Measurements from ENCODE around the gene MYO5A.
"Not testable (repeated sequence)": the region's sequence is repeated elsewhere in the genome, so short reads cannot be mapped to it uniquely, and the experiment has no call there.

Gene MYO5A

GRCh38 chr15:52294881-52295420 lies 233.7 kb downstream of the MYO5A start:
- no peak for DNase-seq (ENCODE audit: low read depth in 1 of 2, low spot score in 1 of 2)

GRCh38 chr15:52292780-52293392 lies 235.8 kb downstream of the MYO5A start:
- no peak for DNase-seq (ENCODE audit: low read depth in 1 of 2, low spot score in 1 of 2)

DNA sequence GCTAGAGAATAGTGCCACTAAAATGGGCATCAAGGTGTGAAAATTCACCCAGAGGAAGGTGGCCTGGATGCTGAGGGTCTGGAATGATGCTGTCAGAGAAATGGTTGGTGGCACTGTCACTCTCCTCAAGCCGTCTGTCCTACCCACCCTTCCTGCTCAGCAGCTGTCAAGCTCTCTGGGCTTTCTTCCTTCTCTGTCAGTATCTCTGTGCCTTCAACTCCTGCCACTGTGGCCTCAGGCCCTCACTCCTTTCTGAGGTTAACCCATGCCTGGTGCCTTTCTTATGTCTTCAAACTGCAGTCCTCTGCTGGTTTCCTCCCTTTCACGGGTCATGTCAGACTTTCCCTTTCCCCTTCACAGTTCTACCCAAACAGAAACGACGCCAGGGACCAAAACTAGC lies 237.5 kb downstream of the MYO5A start:
- no peak for DNase-seq (ENCODE audit: low read depth in 1 of 2, low spot score in 1 of 2)

- DNase-seq (ENCODE audit: low read depth in 1 of 2, low spot score in 1 of 2) = no peak
Measured at GRCh38 chr15:52290800-52291199, 237.9 kb downstream of the MYO5A start.

DNA sequence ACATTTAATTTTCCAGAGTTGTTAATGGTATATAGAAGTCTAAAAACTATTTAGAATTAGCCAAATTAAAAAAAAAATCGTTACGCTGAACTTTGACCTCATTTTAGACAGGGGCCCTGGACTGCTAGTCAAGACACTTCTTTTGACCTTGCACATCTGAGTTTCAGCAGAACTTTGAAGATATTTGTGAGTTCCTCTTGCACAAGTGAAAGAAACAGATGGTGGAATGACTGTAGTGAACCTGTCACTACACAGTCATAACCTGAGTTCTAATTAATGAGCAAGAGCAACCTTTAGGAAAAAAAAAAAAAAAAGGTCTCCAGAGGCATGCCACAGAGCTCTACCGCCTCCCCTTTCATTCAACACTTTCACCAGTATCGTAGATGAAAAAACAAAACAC lies 238.4 kb downstream of the MYO5A start:
- DNase-seq (ENCODE audit: low read depth in 1 of 2, low spot score in 1 of 2) = no peak

DNA sequence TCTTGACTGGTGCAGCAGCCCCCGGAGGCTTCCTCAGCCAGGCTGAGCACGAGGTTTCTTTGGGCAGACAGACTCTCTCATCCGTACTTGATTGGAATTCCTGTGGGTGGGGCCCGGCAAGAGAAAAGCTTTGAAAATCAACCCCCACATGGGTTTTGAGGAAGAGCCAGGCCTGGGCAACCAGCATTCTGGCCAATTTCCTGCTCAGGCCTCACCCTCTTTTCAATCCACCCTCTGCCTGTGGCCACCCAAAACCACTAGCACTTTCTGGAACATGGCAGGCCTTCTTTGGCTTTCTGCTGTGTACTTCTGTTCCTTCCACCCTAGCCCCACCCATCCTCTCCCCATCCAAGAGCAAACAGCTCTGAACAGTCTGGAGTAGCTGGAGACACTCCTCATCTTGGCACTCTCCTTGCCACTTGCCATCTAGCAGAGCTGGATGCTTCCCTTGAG lies 239.0 kb downstream of the MYO5A start:
- no peak for DNase-seq (ENCODE audit: low read depth in 1 of 2, low spot score in 1 of 2)

DNA sequence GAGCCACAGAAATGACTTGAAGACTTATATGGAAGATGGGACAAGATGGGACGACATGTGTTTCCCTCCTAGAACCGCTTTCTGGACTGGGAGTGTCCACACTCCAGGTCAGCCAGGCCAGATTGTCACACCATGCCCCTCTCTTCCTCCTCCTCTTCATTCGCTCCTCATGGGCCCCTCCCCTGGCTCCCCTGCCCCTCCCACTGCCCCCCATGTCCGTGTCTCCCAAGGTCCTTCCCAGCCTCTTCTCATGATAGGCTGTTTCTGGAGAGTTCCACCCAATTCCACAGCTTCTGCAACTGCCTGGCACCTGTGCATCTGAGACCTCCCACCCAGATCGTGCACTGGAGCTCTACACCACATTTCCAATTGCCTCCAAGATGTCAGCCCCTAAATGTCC lies 239.7 kb downstream of the MYO5A start:
- DNase-seq (ENCODE audit: low read depth in 1 of 2, low spot score in 1 of 2) = no peak

GRCh38 chr15:52288051-52288942 lies 240.4 kb downstream of the MYO5A start:
- DNase-seq (ENCODE audit: low read depth in 1 of 2, low spot score in 1 of 2) = no peak

- DNase-seq (ENCODE audit: low read depth in 1 of 2, low spot score in 1 of 2) = no peak
Measured at GRCh38 chr15:52287114-52287513, 241.6 kb downstream of the MYO5A start.

DNA sequence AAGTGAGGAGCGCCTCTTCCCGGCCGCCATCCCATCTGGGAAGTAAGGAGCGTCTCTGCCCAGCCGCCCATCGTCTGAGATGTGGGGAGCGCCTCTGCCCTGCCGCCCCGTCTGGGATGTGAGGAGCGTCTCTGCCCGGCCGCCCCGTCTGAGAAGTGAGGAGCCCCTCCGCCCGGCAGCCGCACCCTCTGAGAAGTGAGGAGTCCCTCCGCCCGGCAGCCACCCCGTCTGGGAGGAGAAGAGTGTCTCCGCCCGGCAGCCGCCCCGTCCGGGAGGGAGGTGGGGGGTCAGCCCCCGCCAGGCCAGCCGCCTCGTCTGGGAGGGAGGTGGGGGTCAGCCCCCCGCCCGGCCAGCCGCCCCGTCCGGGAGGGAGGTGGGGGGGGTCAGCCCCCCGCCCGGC lies 242.7 kb downstream of the MYO5A start:
- not testable (repeated sequence) for DNase-seq (ENCODE audit: low read depth in 1 of 2, low spot score in 1 of 2)

- DNase-seq (ENCODE audit: low read depth in 1 of 2, low spot score in 1 of 2) = no peak
Measured at GRCh38 chr15:52284164-52284563, 244.5 kb downstream of the MYO5A start.

GRCh38 chr15:52283281-52283680 lies 245.4 kb downstream of the MYO5A start:
- no peak for DNase-seq (ENCODE audit: low read depth in 1 of 2, low spot score in 1 of 2)

DNA sequence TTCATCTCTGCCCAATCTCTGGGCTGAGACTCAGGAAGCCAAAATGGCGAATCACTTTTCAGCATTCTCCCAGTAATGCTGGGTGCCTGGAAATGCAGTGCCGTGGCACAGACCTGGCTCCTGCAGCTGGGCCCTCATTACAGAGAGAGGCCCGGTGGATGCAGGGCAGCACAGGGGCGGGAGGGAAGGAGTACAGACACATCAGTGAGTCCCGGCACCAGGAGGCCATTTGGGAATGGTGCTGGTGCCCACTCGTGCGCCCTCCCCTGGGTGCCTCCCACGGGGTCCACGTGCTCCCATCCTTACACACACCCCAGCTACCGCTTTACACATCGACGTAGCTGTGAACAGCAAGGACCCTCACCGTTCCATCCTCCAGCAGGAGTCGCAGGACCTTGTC lies 246.3 kb downstream of the MYO5A start:
- DNase-seq (ENCODE audit: low read depth in 1 of 2, low spot score in 1 of 2) = no peak

- DNase-seq (ENCODE audit: low read depth in 1 of 2, low spot score in 1 of 2) = no peak
Measured at GRCh38 chr15:52281085-52282035, 247.3 kb downstream of the MYO5A start.

- DNase-seq (ENCODE audit: low read depth in 1 of 2, low spot score in 1 of 2) = no peak
Measured at GRCh38 chr15:52280326-52281084, 248.2 kb downstream of the MYO5A start.

DNA sequence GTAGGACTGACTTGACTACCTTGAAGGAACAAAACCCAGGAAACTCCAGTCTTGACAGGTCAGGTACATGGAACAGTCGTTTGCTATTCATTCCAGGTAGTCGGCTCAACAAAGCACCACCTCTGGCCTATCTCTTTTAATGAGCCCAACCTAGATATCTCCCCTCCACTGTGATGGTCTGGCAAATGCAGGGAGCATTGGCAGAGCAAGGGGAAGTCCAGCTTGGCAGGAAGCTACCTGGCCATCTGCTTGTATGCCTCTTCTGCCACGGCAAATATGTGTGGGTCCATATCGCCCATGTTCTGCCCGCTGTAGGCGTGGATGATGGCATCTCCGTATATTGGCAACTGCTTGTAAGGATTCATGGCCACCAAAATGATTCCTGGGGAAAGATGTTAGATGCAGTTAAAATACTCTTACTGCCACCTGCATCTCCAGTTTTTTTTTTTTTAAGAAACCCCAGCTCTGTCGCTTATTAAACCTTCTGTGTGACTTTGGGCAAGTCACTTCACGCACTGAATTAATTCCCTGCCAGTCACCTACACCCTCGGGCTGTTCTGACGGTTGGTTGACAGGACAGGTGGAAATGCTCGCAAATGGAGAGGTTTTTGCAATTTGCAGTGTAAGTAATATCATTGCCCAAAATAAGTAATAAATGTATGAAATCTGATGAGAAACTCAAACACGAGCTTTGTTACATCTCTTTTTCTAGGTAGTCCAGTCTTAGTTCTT lies 249.9 kb downstream of the MYO5A start:
- DNase-seq (ENCODE audit: low read depth in 1 of 2, low spot score in 1 of 2) = no peak

- DNase-seq (ENCODE audit: low read depth in 1 of 2, low spot score in 1 of 2) = no peak
Measured at GRCh38 chr15:52278135-52278534, 250.5 kb downstream of the MYO5A start.

DNA sequence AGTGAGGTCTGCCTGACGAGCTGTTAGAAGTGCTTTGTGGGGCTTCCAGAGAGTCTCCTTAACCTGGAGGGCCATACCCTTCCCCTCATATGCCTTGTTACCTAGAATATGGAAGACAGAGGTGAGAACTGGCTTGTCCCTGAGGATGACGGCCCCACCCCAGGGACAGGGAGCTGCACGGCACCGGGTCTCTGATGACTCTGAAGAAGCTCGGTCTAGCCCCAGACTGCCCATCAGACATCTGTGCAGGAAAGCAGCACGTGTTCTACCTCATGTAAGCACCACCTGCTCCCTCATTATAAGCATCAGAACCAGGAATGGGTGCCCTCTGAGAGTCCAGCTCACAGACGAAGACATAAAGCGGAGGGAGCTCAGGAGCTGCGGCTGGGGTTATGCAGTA lies 251.1 kb downstream of the MYO5A start:
- no peak for DNase-seq (ENCODE audit: low read depth in 1 of 2, low spot score in 1 of 2)

DNA sequence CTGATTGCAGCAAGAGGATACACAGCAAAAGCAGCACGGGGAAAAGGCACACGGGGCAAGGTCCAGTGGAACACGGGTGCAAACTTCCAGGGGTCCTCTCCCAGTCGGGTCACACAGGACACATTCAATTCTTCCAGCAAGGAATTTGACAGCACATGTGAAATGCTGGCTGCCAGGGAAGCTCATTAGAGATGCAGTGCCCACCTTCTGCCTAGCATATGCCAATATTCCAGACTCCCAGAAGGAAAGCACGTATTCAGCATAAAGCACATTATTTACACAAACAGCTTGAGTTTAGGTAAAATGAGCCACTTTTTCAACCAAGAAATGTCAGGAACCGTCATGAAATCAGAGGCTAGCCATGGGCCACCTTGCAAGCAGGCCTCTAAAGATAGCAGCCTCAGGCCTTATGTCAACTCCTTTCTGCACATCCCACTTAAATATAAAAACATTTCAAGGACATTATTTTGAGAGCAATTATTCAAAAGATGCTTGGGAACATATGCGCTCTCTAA lies 252.4 kb downstream of the MYO5A start:
- no peak for DNase-seq (ENCODE audit: low read depth in 1 of 2, low spot score in 1 of 2)

Data from activated T-helper 1 cell treated with anti-CD3 and anti-CD28 coated beads, Interleukin-2, amount 50 U/mL, for 16 hours (primary cell).